Measurements from ENCODE around the gene CFAP45.

DNA sequence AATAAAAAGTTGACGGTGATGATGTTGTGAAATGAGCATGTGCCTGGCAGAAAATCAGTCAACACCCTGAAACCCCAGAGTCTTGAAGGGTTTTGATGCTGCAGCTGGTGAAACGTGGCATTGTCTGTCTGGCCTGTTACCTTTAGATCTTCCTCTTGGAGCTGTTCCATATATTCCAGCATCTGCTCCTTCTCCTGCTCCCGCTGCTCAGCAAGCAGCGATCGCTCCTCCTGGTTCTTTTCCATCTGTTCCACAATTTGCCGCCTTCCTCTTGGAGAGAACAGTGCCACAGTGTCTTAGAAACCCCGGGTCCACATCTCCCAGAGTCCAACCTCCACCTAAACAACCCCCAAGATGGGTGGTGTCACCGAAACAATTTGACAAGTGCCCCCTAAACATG, 15.7 kb downstream of the CFAP45 start:
- TF ChIP-seq, protein P1, sequence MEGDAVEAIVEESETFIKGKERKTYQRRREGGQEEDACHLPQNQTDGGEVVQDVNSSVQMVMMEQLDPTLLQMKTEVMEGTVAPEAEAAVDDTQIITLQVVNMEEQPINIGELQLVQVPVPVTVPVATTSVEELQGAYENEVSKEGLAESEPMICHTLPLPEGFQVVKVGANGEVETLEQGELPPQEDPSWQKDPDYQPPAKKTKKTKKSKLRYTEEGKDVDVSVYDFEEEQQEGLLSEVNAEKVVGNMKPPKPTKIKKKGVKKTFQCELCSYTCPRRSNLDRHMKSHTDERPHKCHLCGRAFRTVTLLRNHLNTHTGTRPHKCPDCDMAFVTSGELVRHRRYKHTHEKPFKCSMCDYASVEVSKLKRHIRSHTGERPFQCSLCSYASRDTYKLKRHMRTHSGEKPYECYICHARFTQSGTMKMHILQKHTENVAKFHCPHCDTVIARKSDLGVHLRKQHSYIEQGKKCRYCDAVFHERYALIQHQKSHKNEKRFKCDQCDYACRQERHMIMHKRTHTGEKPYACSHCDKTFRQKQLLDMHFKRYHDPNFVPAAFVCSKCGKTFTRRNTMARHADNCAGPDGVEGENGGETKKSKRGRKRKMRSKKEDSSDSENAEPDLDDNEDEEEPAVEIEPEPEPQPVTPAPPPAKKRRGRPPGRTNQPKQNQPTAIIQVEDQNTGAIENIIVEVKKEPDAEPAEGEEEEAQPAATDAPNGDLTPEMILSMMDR (IDR thresholded peaks at IDR 0.05) = no peak
- TF ChIP-seq POLR2A (IDR thresholded peaks at IDR 0.05) = no peak

All from lower leg skin (tissue), 3 donors.